OCI-LY1 (cell line): Measurements from ENCODE around the gene SPOP.

Experiments used
- H2AFZ ChIP-seq: fragments of 200-600 bp; sonication (generic), shearing (Covaris generic); 2 replicates; pipeline ENCODE4 v1.6.0; 2014; ENCODE audit warnings: antibody characterized with exemption, mild to moderate bottlenecking, low read length
- H3F3A ChIP-seq: fragments of 200-600 bp; sonication (generic), shearing (Covaris generic); 2 replicates; pipeline ENCODE4 v1.6.0; 2014; ENCODE audit warnings: mild to moderate bottlenecking, antibody characterized with exemption, low read length, moderate library complexity; ENCODE audit not compliant: insufficient read depth
- H3K27ac ChIP-seq: fragments of 200-600 bp; sonication (generic); 2 replicates; pipeline ENCODE4 v1.5.1; 2014; ENCODE audit warnings: low read length, mixed run types, mild to moderate bottlenecking, low read depth; ENCODE audit not compliant: poor library complexity, severe bottlenecking
- H3K27me3 ChIP-seq: fragments of 200-600 bp; sonication (generic); 2 replicates; pipeline ENCODE4 v1.6.0; 2014; ENCODE audit warnings: antibody characterized with exemption, mild to moderate bottlenecking, low read length, moderate library complexity; ENCODE audit not compliant: insufficient read depth
- H3K36me3 ChIP-seq: fragments of 200-600 bp; sonication (generic); 2 replicates; pipeline ENCODE4 v1.6.1; 2014; ENCODE audit warnings: mild to moderate bottlenecking, antibody characterized with exemption, low read length, moderate library complexity, mixed read lengths; ENCODE audit not compliant: insufficient read depth
- H3K4me1 ChIP-seq: fragments of 200-600 bp; sonication (generic); 2 replicates; pipeline ENCODE4 v1.5.1; 2014; ENCODE audit warnings: mild to moderate bottlenecking, low read length, moderate library complexity; ENCODE audit not compliant: insufficient read depth, severe bottlenecking
- H3K4me2 ChIP-seq: fragments of 200-600 bp; sonication (generic), shearing (Covaris generic); 2 replicates; pipeline ENCODE4 v1.6.1; 2014; ENCODE audit warnings: low read length
- H3K4me3 ChIP-seq: fragments of 200-600 bp; sonication (generic); 2 replicates; pipeline ENCODE4 v1.5.1; 2014; ENCODE audit warnings: low read length, low read depth, mild to moderate bottlenecking, mixed read lengths; ENCODE audit not compliant: poor library complexity, severe bottlenecking
- H3K79me2 ChIP-seq: fragments of 200-600 bp; shearing (Covaris generic); 2 replicates; pipeline ENCODE4 v1.6.1; 2016; ENCODE audit warnings: mixed run types, low read length, mixed read lengths; ENCODE audit not compliant: insufficient read depth
- H3K9ac ChIP-seq: fragments of 200-600 bp; sonication (generic), shearing (Covaris generic); 2 replicates; pipeline ENCODE4 v1.6.1; 2014; ENCODE audit warnings: mild to moderate bottlenecking, low read length, mixed read lengths
- H3K9me2 ChIP-seq: fragments of 200-600 bp; sonication (generic), shearing (Covaris generic); 2 replicates; pipeline ENCODE4 v1.6.1; 2014; ENCODE audit warnings: low read depth, mild to moderate bottlenecking, low read length, mixed read lengths
- H3K9me3 ChIP-seq: fragments of 200-600 bp; shearing (Covaris generic); 2 replicates; pipeline ENCODE4 v1.6.1; 2014; ENCODE audit warnings: low read length, mixed read lengths
- H4K20me1 ChIP-seq: fragments of 200-600 bp; sonication (generic), shearing (Covaris generic); 2 replicates; pipeline ENCODE4 v1.6.0; 2016; ENCODE audit warnings: mild to moderate bottlenecking, low read length; ENCODE audit not compliant: insufficient read depth
- CTCF ChIP-seq: fragments of 200-600 bp; sonication (generic), shearing (Covaris generic); IDR thresholded peaks from 2 replicates; pipeline ENCODE4 v1.5.1; 2017; ENCODE audit warnings: mild to moderate bottlenecking, antibody characterized with exemption, low read length, moderate library complexity, mixed read lengths
- EZH2 ChIP-seq: fragments of 200-600 bp; sonication (generic), shearing (Covaris generic); IDR thresholded peaks from 2 replicates; pipeline ENCODE4 v1.8.0; 2017; ENCODE audit warnings: borderline replicate concordance, mixed run types, mild to moderate bottlenecking, antibody characterized with exemption, low read length, moderate library complexity, mixed read lengths

SPOP gene

GRCh38 chr17:49565948-49566491 lies 111.9 kb downstream of the SPOP start:
- no peaks in the 10 kb centered on the region for H3K9me2 ChIP-seq
- H2AFZ ChIP-seq = no peak overlapping the region
- H3K4me2 ChIP-seq = no peak overlapping the region

GRCh38 chr17:49564638-49565037 lies 113.3 kb downstream of the SPOP start:
- Histone ChIP-seq H3K27me3 (no peaks in the 10 kb centered on the region; the same call in 1 of the 2 replicates), H3K9me2 (no peaks in the 10 kb centered on the region), H3K4me3 (no peak overlapping the region), H2AFZ (no peak overlapping the region), H3K79me2 (no peaks in the 10 kb centered on the region), H3K9me3 (no peaks in the 10 kb centered on the region), H3K36me3 (no peaks in the 10 kb centered on the region), H3K27ac (no peak overlapping the region), H4K20me1 (no peaks in the 10 kb centered on the region), H3K4me2 (no peak overlapping the region), H3K9ac (no peak overlapping the region), H3K4me1 (peaks cover 5% of the 10 kb centered on the region), H3F3A (no peaks in the 10 kb centered on the region)
- no peak for TF ChIP-seq CTCF
- TF ChIP-seq EZH2 = no peak

More at GRCh38 chr17:49565948-49566491, 111.9 kb downstream of the SPOP start:
- no peak overlapping the region for H3K4me3 ChIP-seq
- TF ChIP-seq EZH2 (no peak), CTCF (no peak)
- no peaks in the 10 kb centered on the region for H3K79me2 ChIP-seq
- H3K9ac ChIP-seq = no peak overlapping the region
- H3K27ac ChIP-seq = no peak overlapping the region
- H3K9me3 ChIP-seq = no peaks in the 10 kb centered on the region
- no peaks in the 10 kb centered on the region for H3F3A ChIP-seq
- no peaks in the 10 kb centered on the region for H4K20me1 ChIP-seq
- H3K36me3 ChIP-seq = no peaks in the 10 kb centered on the region
- H3K4me1 ChIP-seq = peaks cover 10% of the 10 kb centered on the region
- no peaks in the 10 kb centered on the region; the same call in 1 of the 2 replicates for H3K27me3 ChIP-seq

- Histone ChIP-seq H2AFZ (no peak overlapping the region), H3K79me2 (no peaks in the 10 kb centered on the region), H3K4me3 (no peak overlapping the region), H3K4me1 (peaks cover 3% of the 10 kb centered on the region), H3K9me2 (no peaks in the 10 kb centered on the region), H3K27ac (no peak overlapping the region), H3K9me3 (no peaks in the 10 kb centered on the region), H3K9ac (no peak overlapping the region), H3K4me2 (no peak overlapping the region), H3K36me3 (no peaks in the 10 kb centered on the region), H4K20me1 (no peaks in the 10 kb centered on the region), H3K27me3 (no peaks in the 10 kb centered on the region), H3F3A (no peaks in the 10 kb centered on the region)
- TF ChIP-seq EZH2 (no peak), CTCF (peak; percentile 61)
Observed at GRCh38 chr17:49557312-49558024, 120.4 kb downstream of the SPOP start.
